Stimulated activated CD4-positive, alpha-beta T cell treated with anti-CD3 and anti-CD28 coated beads, Interleukin-15, amount 100 ng/mL, for 1 hour (primary cell): ENCODE results near the gene SPOP.
"Not testable (repeated sequence)": the region's sequence is repeated elsewhere in the genome, so short reads cannot be mapped to it uniquely, and the experiment has no call there.

Experiments used
- DNase-seq, 2 donors: peaks; one replicate each; pipeline ENCODE4 v3.0.0-alpha.2; 2020; ENCODE audit warnings: low read depth in 1 of 2, low spot score in 1 of 2

SPOP gene

GRCh38 chr17:49574945-49575678 lies 102.8 kb downstream of the SPOP start:
- DNase-seq, result no peak

GRCh38 chr17:49574323-49574781 lies 103.5 kb downstream of the SPOP start:
- DNase-seq, result no peak

- no peak for DNase-seq
Measured at GRCh38 chr17:49573510-49574322, 104.2 kb downstream of the SPOP start.

- no peak for DNase-seq
Measured at GRCh38 chr17:49572806-49573420, 105.0 kb downstream of the SPOP start.

- DNase-seq, result no peak
Measured at GRCh38 chr17:49572226-49572625, 105.7 kb downstream of the SPOP start.

- DNase-seq, result no peak
Measured at GRCh38 chr17:49571764-49572163, 106.1 kb downstream of the SPOP start.

GRCh38 chr17:49571283-49571682 lies 106.6 kb downstream of the SPOP start:
- DNase-seq, result no peak

- no peak for DNase-seq
Measured at GRCh38 chr17:49570540-49571242, 107.2 kb downstream of the SPOP start.

GRCh38 chr17:49568695-49569047 lies 109.2 kb downstream of the SPOP start:
- DNase-seq, result not testable (repeated sequence)

- peak; percentile 66 to 82 for DNase-seq
Measured at GRCh38 chr17:49567871-49568694, 109.8 kb downstream of the SPOP start.

- no peak for DNase-seq
Measured at GRCh38 chr17:49567104-49567521, 110.8 kb downstream of the SPOP start.

- DNase-seq, result no peak
Measured at GRCh38 chr17:49566668-49567071, 111.2 kb downstream of the SPOP start.

GRCh38 chr17:49565948-49566491 lies 111.9 kb downstream of the SPOP start:
- DNase-seq, result no peak

GRCh38 chr17:49564638-49565037 lies 113.3 kb downstream of the SPOP start:
- no peak for DNase-seq

GRCh38 chr17:49557312-49558024 lies 120.4 kb downstream of the SPOP start:
- DNase-seq, result no peak

GRCh38 chr17:49556223-49556943 lies 121.5 kb downstream of the SPOP start:
- DNase-seq, result peak; percentile 65 to 82

- no peak for DNase-seq
Measured at GRCh38 chr17:49555495-49556222, 122.2 kb downstream of the SPOP start.
